GM10248 (cell line): ENCODE data around the gene ATP8A1.

Source experiments
- CTCF ChIA-PET: fragments of 300-600 bp; sonication (Branson Sonifier 250); formaldehyde crosslinking; extraction: SDS; loops from one replicate; lab custom pipeline; 2021; ENCODE audit warnings: antibody characterized with exemption; lab: Yijun Ruan, JAX
- POLR2A ChIA-PET: fragments of 350-650 bp; sonication (Branson Sonifier 250); formaldehyde crosslinking; extraction: SDS; loops from one replicate; lab custom pipeline; 2020; ENCODE audit warnings: antibody characterized with exemption; lab: Yijun Ruan, JAX
- DNase-seq: peaks from one replicate; pipeline ENCODE4 v3.0.0; 2012; ENCODE audit errors: extremely low spot score
- CTCF ChIP-seq: IDR thresholded peaks from 2 replicates; pipeline ENCODE4 v1.5.1; 2012; ENCODE audit warnings: mild to moderate bottlenecking, low read depth; ENCODE audit errors: extremely low read depth, missing control alignments, control extremely low read depth

Gene ATP8A1

GRCh38 chr4:42586775-42587174, 70.1 kb downstream of the ATP8A1 start:
- ChIA-PET CTCF (interaction anchor here (1.4 to 2.7 kb wide), 2 partner anchors 13 to 18 kb away, joined by 3 to 16 read pairs; no protein-coding TSS in a partner anchor), POLR2A (no interaction called here)
- no peak for DNase-seq

GRCh38 chr4:42579903-42580302, 77.0 kb downstream of the ATP8A1 start:
- ChIA-PET CTCF (interaction anchor here (1.1 to 2.3 kb wide), 2 partner anchors 11 to 645 kb away, joined by 4 to 8 read pairs; partner anchors contain the start of gene TMEM33), POLR2A (no interaction called here)
- no peak for TF ChIP-seq CTCF
- no peak for DNase-seq

More at GRCh38 chr4:42586775-42587174, 70.1 kb downstream of the ATP8A1 start:
- TF ChIP-seq CTCF: no peak

GRCh38 chr4:42578187-42578586, 78.7 kb downstream of the ATP8A1 start:
- CTCF ChIA-PET: interaction anchor here (1.5 to 2.6 kb wide), 2 partner anchors 9 to 12 kb away, joined by 4 to 9 read pairs; no protein-coding TSS in a partner anchor
- DNase-seq: no peak
- no peak for TF ChIP-seq CTCF
- POLR2A ChIA-PET: no interaction called here

- CTCF ChIA-PET: interaction anchor here (1.1 kb wide), 1 partner anchor 8 kb away, joined by 3 read pairs; no protein-coding TSS in a partner anchor
Measured at GRCh38 chr4:42574870-42575430, 82.0 kb downstream of the ATP8A1 start.

GRCh38 chr4:42573249-42573648, 83.7 kb downstream of the ATP8A1 start:
- no peak for TF ChIP-seq CTCF
- no peak for DNase-seq
- ChIA-PET CTCF (no interaction called here), POLR2A (no interaction called here)

More at GRCh38 chr4:42574870-42575430, 82.0 kb downstream of the ATP8A1 start:
- DNase-seq: no peak
- POLR2A ChIA-PET: no interaction called here
- TF ChIP-seq CTCF: no peak

GRCh38 chr4:42570221-42570620, 86.7 kb downstream of the ATP8A1 start:
- ChIA-PET POLR2A (no interaction called here), CTCF (interaction anchor here (1.2 to 2.1 kb wide), 4 partner anchors 87 to 294 kb away, joined by 3 to 8 read pairs (median 4); partner anchors contain the start of gene ATP8A1)

More at GRCh38 chr4:42570221-42570620, 86.7 kb downstream of the ATP8A1 start:
- no peak for TF ChIP-seq CTCF
- DNase-seq: no peak
